Stimulated activated CD4-positive, alpha-beta T cell treated with anti-CD3 and anti-CD28 coated beads, Interleukin-4, amount 100 ng/mL, for 1 hour (primary cell): ENCODE data around the gene GUCA1A.
"Not testable (repeated sequence)": the region's sequence is repeated elsewhere in the genome, so short reads cannot be mapped to it uniquely, and the experiment has no call there.

ENCODE experiments used
- DNase-seq: peaks from one replicate; pipeline ENCODE4 v3.0.0-alpha.2; 2020

The GUCA1A gene

GRCh38 chr6:42179261-42179944, 6.2 kb downstream of the GUCA1A start:
- no peak for DNase-seq

- peak; percentile 9 for DNase-seq
Observed at GRCh38 chr6:42179945-42180313, 6.8 kb downstream of the GUCA1A start.

GRCh38 chr6:42182101-42182500, 8.9 kb downstream of the GUCA1A start:
- DNase-seq: no peak

GRCh38 chr6:42184475-42184874, 11.3 kb downstream of the GUCA1A start:
- no peak for DNase-seq

GRCh38 chr6:42185597-42185996, 12.4 kb downstream of the GUCA1A start:
- DNase-seq: no peak

GRCh38 chr6:42188406-42188805, 15.2 kb downstream of the GUCA1A start:
- DNase-seq: no peak

GRCh38 chr6:42190554-42191183, 17.5 kb downstream of the GUCA1A start:
- no peak for DNase-seq

- not testable (repeated sequence) for DNase-seq
Observed at GRCh38 chr6:42192385-42192784, 19.2 kb downstream of the GUCA1A start.

GRCh38 chr6:42193491-42193894, 20.3 kb downstream of the GUCA1A start:
- DNase-seq: no peak

GRCh38 chr6:42194056-42194455, 20.9 kb downstream of the GUCA1A start:
- no peak for DNase-seq

- no peak for DNase-seq
Observed at GRCh38 chr6:42195415-42195814, 22.3 kb downstream of the GUCA1A start.

- DNase-seq: no peak
Observed at GRCh38 chr6:42197555-42198362, 24.6 kb downstream of the GUCA1A start.

GRCh38 chr6:42199106-42199981, 26.2 kb downstream of the GUCA1A start:
- DNase-seq: no peak

- no peak for DNase-seq
Observed at GRCh38 chr6:42200035-42200434, 26.9 kb downstream of the GUCA1A start.

GRCh38 chr6:42201382-42201781, 28.2 kb downstream of the GUCA1A start:
- no peak for DNase-seq

- DNase-seq: not testable (repeated sequence)
Observed at GRCh38 chr6:42202131-42202915, 29.2 kb downstream of the GUCA1A start.

GRCh38 chr6:42203183-42203582, 30.0 kb downstream of the GUCA1A start:
- DNase-seq: no peak

GRCh38 chr6:42204768-42205282, 31.7 kb downstream of the GUCA1A start:
- DNase-seq: no peak

GRCh38 chr6:42207559-42207958, 34.4 kb downstream of the GUCA1A start:
- not testable (repeated sequence) for DNase-seq

- DNase-seq: no peak
Observed at GRCh38 chr6:42210551-42210950, 37.4 kb downstream of the GUCA1A start.

GRCh38 chr6:42211726-42212125, 38.6 kb downstream of the GUCA1A start:
- no peak for DNase-seq

GRCh38 chr6:42212442-42212841, 39.3 kb downstream of the GUCA1A start:
- DNase-seq: no peak
